GM23248 (cell line): ENCODE data around the gene UBL3.

Source experiments
- EZH2 ChIP-seq: fragments of 200-600 bp; sonication (generic); IDR thresholded peaks from 2 replicates; pipeline ENCODE4 v1.6.1; 2018; ENCODE audit warnings: antibody characterized with exemption, mild to moderate bottlenecking; ENCODE audit not compliant: insufficient read depth, poor library complexity, severe bottlenecking
- EZH2phosphoT487 ChIP-seq: fragments of 200-600 bp; sonication (generic); IDR thresholded peaks from 2 replicates; pipeline ENCODE4 v1.6.1; 2018; ENCODE audit warnings: antibody characterized with exemption, moderate library complexity, mild to moderate bottlenecking, low read depth; ENCODE audit not compliant: insufficient read depth

DNA sequence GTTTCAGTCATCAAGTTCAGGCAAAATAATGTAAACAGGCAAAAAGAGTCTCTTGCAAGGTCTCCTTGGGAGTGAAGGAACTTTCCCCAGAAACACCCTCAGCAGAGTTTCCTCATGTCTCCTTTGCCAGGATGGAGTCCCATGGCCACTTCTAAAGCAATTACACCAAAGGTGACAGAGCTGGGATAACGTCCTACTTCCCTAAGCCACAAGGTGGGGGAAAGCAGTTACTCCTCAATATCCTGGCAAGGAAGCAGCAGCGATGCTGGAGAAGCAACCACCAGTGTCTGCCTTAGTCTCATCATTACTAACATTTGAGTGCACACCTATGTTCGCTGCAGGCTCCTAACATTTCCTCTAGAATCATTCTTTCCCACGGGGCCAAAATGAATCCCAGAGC lies 88.6 kb downstream of the UBL3 start:
- TF ChIP-seq EZH2phosphoT487 (no peak), EZH2 (no peak)
